WTC11 (cell line): Measurements from ENCODE around the gene THRA. TPM values are rescaled to one million over a fixed set of nuclear protein-coding genes. Genes with fewer than 3 reads are reported as not detected.

Source experiments
- ATAC-seq: fragments of 200-7000 bp; cut with Tn5 transposase; 2 replicates; pipeline ENCODE4 v1.10.0; 2021; ENCODE audit warnings: mild to moderate bottlenecking, moderate library complexity
- Bru-seq: library from RNA; stranded (reverse); fragments of 400-500 nt; gene quantifications from one replicate; lab custom pipeline; 2021; lab: Mats Ljungman, UMichigan
- CTCF ChIA-PET: fragments of 300-600 bp; sonication (Branson Sonifier 250); formaldehyde crosslinking; loops from one replicate; lab custom pipeline; 2021; ENCODE audit warnings: antibody characterized with exemption; lab: Charles Lee
- POLR2A ChIA-PET: fragments of 350-600 bp; sonication (Branson Sonifier 250); formaldehyde crosslinking; loops from one replicate; lab custom pipeline; 2021; ENCODE audit warnings: antibody characterized with exemption; lab: Charles Lee
- DNase-seq: peaks from one replicate; pipeline ENCODE4 v3.0.0; 2021; ENCODE audit warnings: low spot score
- H3K27ac Mint-ChIP-seq: 2 replicates; pipeline ENCODE4 v1.8.0; 2021; ENCODE audit warnings: mixed read lengths
- H3K27me3 Mint-ChIP-seq: 2 replicates; pipeline ENCODE4 v1.8.0; 2021; ENCODE audit warnings: low read depth, mild to moderate bottlenecking, moderate library complexity, mixed read lengths
- H3K36me3 Mint-ChIP-seq: 2 replicates; pipeline ENCODE4 v1.8.0; 2021; ENCODE audit warnings: mixed read lengths
- H3K4me1 Mint-ChIP-seq: 2 replicates; pipeline ENCODE4 v1.8.0; 2022; ENCODE audit warnings: mixed read lengths
- H3K4me3 Mint-ChIP-seq: 2 replicates; pipeline ENCODE4 v1.8.0; 2021; ENCODE audit warnings: mild to moderate bottlenecking, moderate library complexity, mixed read lengths
- H3K9me3 Mint-ChIP-seq: 2 replicates; pipeline ENCODE4 v1.8.0; 2021; ENCODE audit warnings: mixed read lengths
- AFF4 ChIP-seq: sonication (generic); formaldehyde crosslinking; IDR thresholded peaks from 2 replicates; pipeline ENCODE4 v1.8.1; 2023; ENCODE audit warnings: mild to moderate bottlenecking, missing genetic modification reagents, borderline replicate concordance
- ATF1 ChIP-seq: sonication (generic); formaldehyde crosslinking; IDR thresholded peaks from 2 replicates; pipeline ENCODE4 v1.8.1; 2023; ENCODE audit warnings: mild to moderate bottlenecking, moderate library complexity, missing genetic modification reagents
- CREB1 ChIP-seq: sonication (generic); formaldehyde crosslinking; IDR thresholded peaks from 2 replicates; pipeline ENCODE4 v1.8.0; 2023; ENCODE audit warnings: mild to moderate bottlenecking, missing genetic modification reagents
- ELF4 ChIP-seq: sonication (generic); formaldehyde crosslinking; IDR thresholded peaks from 2 replicates; pipeline ENCODE4 v1.8.1; 2022; ENCODE audit warnings: low read depth, mild to moderate bottlenecking, moderate library complexity, missing genetic modification reagents
- ETV6 ChIP-seq: sonication (generic); formaldehyde crosslinking; IDR thresholded peaks from 2 replicates; pipeline ENCODE4 v1.8.1; 2022; ENCODE audit warnings: mild to moderate bottlenecking, missing genetic modification reagents
- FOXP1 ChIP-seq: sonication (generic); formaldehyde crosslinking; IDR thresholded peaks from 2 replicates; pipeline ENCODE4 v1.8.0; 2022; ENCODE audit warnings: missing genetic modification reagents, mild to moderate bottlenecking, moderate library complexity, borderline replicate concordance
- GTF2I ChIP-seq: fragments of 250-450 bp; sonication (Bioruptor Pico); conservative IDR thresholded peaks from 2 replicates; pipeline ENCODE4 v1.4.0; 2021; ENCODE audit warnings: mild to moderate bottlenecking
- HMGA2 ChIP-seq: fragments of 250-450 bp; sonication (Bioruptor Pico); IDR thresholded peaks from 2 replicates; pipeline ENCODE4 v1.4.0; 2021; ENCODE audit warnings: mild to moderate bottlenecking, moderate library complexity
- IRF2 ChIP-seq: sonication (generic); formaldehyde crosslinking; IDR thresholded peaks from 2 replicates; pipeline ENCODE4 v1.8.0; 2022; ENCODE audit warnings: low read depth, missing genetic modification reagents, borderline replicate concordance
- KAT7 ChIP-seq: sonication (generic); formaldehyde crosslinking; IDR thresholded peaks from 2 replicates; pipeline ENCODE4 v1.8.1; 2023; ENCODE audit warnings: missing genetic modification reagents, mild to moderate bottlenecking, borderline replicate concordance
- OVOL2 ChIP-seq: fragments of 250-450 bp; sonication (Bioruptor Pico); IDR thresholded peaks from 2 replicates; pipeline ENCODE4 v1.9.0; 2021; ENCODE audit warnings: mild to moderate bottlenecking, borderline replicate concordance
- SMAD4 ChIP-seq: sonication (generic); formaldehyde crosslinking; IDR thresholded peaks from 2 replicates; pipeline ENCODE4 v1.8.0; 2022; ENCODE audit warnings: mild to moderate bottlenecking, missing genetic modification reagents
- SOX15 ChIP-seq: fragments of 250-450 bp; sonication (Bioruptor Pico); IDR thresholded peaks from 2 replicates; pipeline ENCODE4 v1.9.0; 2021; ENCODE audit warnings: mild to moderate bottlenecking
- TP53 ChIP-seq: sonication (generic); formaldehyde crosslinking; IDR thresholded peaks from 2 replicates; pipeline ENCODE4 v1.8.1; 2023; ENCODE audit warnings: mild to moderate bottlenecking, missing genetic modification reagents
- ZNF121 ChIP-seq: sonication (generic); formaldehyde crosslinking; IDR thresholded peaks from 2 replicates; pipeline ENCODE4 v1.8.0; 2023; ENCODE audit warnings: missing genetic modification reagents
- ZNF219 ChIP-seq: sonication (generic); formaldehyde crosslinking; IDR thresholded peaks from 2 replicates; pipeline ENCODE4 v1.8.0; 2023; ENCODE audit warnings: missing genetic modification reagents, mild to moderate bottlenecking, borderline replicate concordance
- ZNF263 ChIP-seq: sonication (generic); formaldehyde crosslinking; IDR thresholded peaks from 2 replicates; pipeline ENCODE4 v1.8.1; 2022; ENCODE audit warnings: low read depth, mild to moderate bottlenecking, moderate library complexity, missing genetic modification reagents
- ZNF416 ChIP-seq: fragments of 250-450 bp; sonication (Bioruptor Pico); IDR thresholded peaks from 2 replicates; pipeline ENCODE4 v1.9.0; 2021; ENCODE audit warnings: mild to moderate bottlenecking, inconsistent platforms
- ZNF423 ChIP-seq: fragments of 250-450 bp; sonication (Bioruptor Pico); IDR thresholded peaks from 2 replicates; pipeline ENCODE4 v2.1.2; 2022; ENCODE audit warnings: mild to moderate bottlenecking, moderate library complexity
- long read RNA-seq, 3 experiments: library from RNA in 1 of 3; library from capped mRNA in 1 of 3; library from polyadenylated mRNA in 1 of 3; unstranded in 2 of 3; stranded (forward) in 1 of 3; transcript quantifications; one replicate each; pipeline ENCODE4 v2.0.0, GENCODE V29; 2021
- total RNA-seq: library from RNA; stranded (reverse); gene quantifications from 3 replicates; pipeline ENCODE4 v1.2.3, GENCODE V29; 2021

Gene THRA
- total RNA-seq: 11.9 to 15.9 TPM (median 12.0 TPM) in 3 replicates
- Bru-seq, nascent RNA: percentile 47 among the genes with signal in this experiment
- long read RNA-seq, experiment 1, full-length matches to known transcripts: 16 of 24 reads
- long read RNA-seq, experiment 1, partial matches to known transcripts: 1 of 24 reads
- long read RNA-seq, experiment 1, other reads (novel, unspliced or antisense): 7 of 24 reads
- long read RNA-seq, experiment 2, full-length matches to known transcripts: 3 of 19 reads
- long read RNA-seq, experiment 2, partial matches to known transcripts: 2 of 19 reads
- long read RNA-seq, experiment 2, other reads (novel, unspliced or antisense): 14 of 19 reads
- long read RNA-seq, experiment 3, partial matches to known transcripts: 1 of 1 reads
- long read RNA-seq, experiment 3, other reads (novel, unspliced or antisense): 0 of 1 reads

- peak; percentile 64 for ATAC-seq
- H3K9me3 Mint-ChIP-seq: no peaks in the 10 kb centered on the region
- peak; percentile 53 for DNase-seq
- peaks cover 32% of the 10 kb centered on the region for H3K27me3 Mint-ChIP-seq
- H3K4me3 Mint-ChIP-seq: peak within 1 kb of the TSS; percentile 86
- H3K27ac Mint-ChIP-seq: no peak within 1 kb of the TSS
- no peaks in the 10 kb centered on the region for H3K36me3 Mint-ChIP-seq
- ChIA-PET CTCF (interaction anchor here (0.6 to 11.2 kb wide), 21 partner anchors 8 to 104 kb away, joined by 3 to 252 read pairs (median 5); partner anchors contain the start of genes MED24, MSL1 and NR1D1), POLR2A (interaction anchor here (0.6 to 1.5 kb wide), 6 partner anchors 8 to 61 kb away, joined by 3 to 8 read pairs (median 4); partner anchors contain the start of gene MED24)
- TF ChIP-seq ZNF423 (CRISPR knock-in tag): peak; percentile 94
- TF ChIP-seq KAT7 (CRISPR knock-in tag): no peak; the same call in 1 of the 2 replicates
- peaks cover 62% of the 10 kb centered on the region for H3K4me1 Mint-ChIP-seq
These were observed at the start of gene THRA for GRCh38 chr17:40062329-40063186. Gene THRA (plus strand): TSS chr17:40062965. CDS start chr17:40074489, 11,524 bp downstream.

- H3K4me1 Mint-ChIP-seq: peaks cover 45% of the 10 kb centered on the region
- no peak for ATAC-seq
These were observed 48.3 kb upstream of the THRA start for GRCh38 chr17:40014375-40014980.

GRCh38 chr17:40015005-40015997, 47.5 kb upstream of the THRA start, which contains the start of gene CSF3:
Gene CSF3 (plus strand): TSS chr17:40015440. CDS start chr17:40015475, 35 bp downstream.
- Mint-ChIP-seq H3K36me3 (peaks cover 7% of the 10 kb centered on the region), H3K27me3 (no peaks in the 10 kb centered on the region), H3K4me3 (no peak within 1 kb of the TSS), H3K9me3 (peaks cover 14% of the 10 kb centered on the region), H3K27ac (no peak within 1 kb of the TSS), H3K4me1 (peaks cover 47% of the 10 kb centered on the region)
- POLR2A ChIA-PET: interaction anchor here (0.7 kb wide), 1 partner anchor 8 kb away, joined by 3 read pairs; no protein-coding TSS in a partner anchor
- TF ChIP-seq CREB1 (CRISPR knock-in tag): no peak
- TF ChIP-seq SOX15: no peak
- TF ChIP-seq ATF1 (CRISPR knock-in tag): no peak
- no peak for TF ChIP-seq GTF2I
- no peak for TF ChIP-seq ETV6 (CRISPR knock-in tag)
- TF ChIP-seq ZNF219: no peak
- no peak for TF ChIP-seq SMAD4 (CRISPR knock-in tag)
- no peak for TF ChIP-seq ELF4 (CRISPR knock-in tag)
- TF ChIP-seq TP53 (CRISPR knock-in tag): no peak
- no peak for ATAC-seq
- CTCF ChIA-PET: interaction anchor here (0.6 to 7.6 kb wide), 11 partner anchors 11 to 204 kb away, joined by 3 to 128 read pairs (median 4); partner anchors contain the start of gene WIPF2
- DNase-seq: no peak

More at GRCh38 chr17:40014375-40014980, 48.3 kb upstream of the THRA start:
- no peak for DNase-seq
- no peak overlapping the region for H3K27ac Mint-ChIP-seq
- no peak for TF ChIP-seq ZNF416 (CRISPR knock-in tag)
- no peak for TF ChIP-seq SMAD4 (CRISPR knock-in tag)
- no peak for TF ChIP-seq ZNF263 (CRISPR knock-in tag)
- no peak for TF ChIP-seq AFF4 (CRISPR knock-in tag)
- no peak for TF ChIP-seq OVOL2 (CRISPR knock-in tag)
- TF ChIP-seq IRF2 (CRISPR knock-in tag): no peak
- TF ChIP-seq HMGA2 (CRISPR knock-in tag): no peak
- TF ChIP-seq FOXP1 (CRISPR knock-in tag): no peak
- 0 out of 2 replicates have a peak, but pooled peaks have one; percentile 15 for TF ChIP-seq ZNF121 (CRISPR knock-in tag)
- no peaks in the 10 kb centered on the region for H3K27me3 Mint-ChIP-seq
- H3K4me3 Mint-ChIP-seq: no peak overlapping the region
- H3K9me3 Mint-ChIP-seq: peaks cover 14% of the 10 kb centered on the region
- ChIA-PET CTCF (interaction anchor here (0.6 to 7.6 kb wide), 8 partner anchors 12 to 276 kb away, joined by 3 to 128 read pairs (median 12); no protein-coding TSS in a partner anchor), POLR2A (no interaction called here)
- no peaks in the 10 kb centered on the region for H3K36me3 Mint-ChIP-seq
